ENCODE results near the gene IER2. TPM values are rescaled to one million over a fixed set of nuclear protein-coding genes. Genes with fewer than 3 reads are reported as not detected.

Gene IER2
- total RNA-seq, 1 experiment from 2014 or later, result 80.4 TPM

- ATAC-seq, result no peak
- Histone ChIP-seq H3K27me3 (ENCODE audit: control insufficient read depth, insufficient read depth, low read length) (no peaks in the 10 kb centered on the region), H3K4me3 (ENCODE audit: low read depth in 2 of 2, low read length in 2 of 2) (no peak overlapping the region), H3K4me1 (ENCODE audit: control insufficient read depth, insufficient read depth, low read length) (peaks cover 41% of the 10 kb centered on the region), H3K27ac (ENCODE audit: low read length) (no peak overlapping the region), H3K36me3 (ENCODE audit: control insufficient read depth, insufficient read depth, low read length) (no peaks in the 10 kb centered on the region), H3K9me3 (ENCODE audit: control insufficient read depth, insufficient read depth, low read depth, low read length) (no peaks in the 10 kb centered on the region)
- in situ Hi-C loops (cut with HindIII; ENCODE audit: low pct_unique_long_range_greater_than_20kb, low sequenced_read_pairs), result no loop called here
- ChIA-PET POLR2A (no interaction called here), CTCF (no interaction called here)
- TF ChIP-seq TCF7L2 (IDR thresholded peaks at IDR 0.05; ENCODE audit: low read depth, low read length), result no peak
- no peak for TF ChIP-seq SIN3A (IDR thresholded peaks at IDR 0.05; ENCODE audit: borderline replicate concordance, insufficient read depth, low read depth, low read length)
- TF ChIP-seq REST (IDR thresholded peaks at IDR 0.05; ENCODE audit: insufficient read depth in 1 of 2, low read depth in 2 of 2, low read length in 1 of 2), result no peak
- TF ChIP-seq CTCF (IDR thresholded peaks at IDR 0.05), result no peak
- no peak for TF ChIP-seq POLR2AphosphoS5 (IDR thresholded peaks at IDR 0.05; ENCODE audit: low read depth, low read length)
- intact Hi-C loops (cut with micrococcal nuclease; ENCODE audit: unreplicated experiment), result no loop called here
- DNase-seq (ENCODE audit: low read depth, low spot score), result no peak
- BruUV-seq (replicated peaks), result no TSS peak
Measured at GRCh38 chr19:13159713-13160112, 9.5 kb downstream of the IER2 start.

- DNase-seq (ENCODE audit: low read depth, low spot score) (no peak), ATAC-seq (no peak)
- H3K27me3 ChIP-seq (ENCODE audit: control insufficient read depth, insufficient read depth, low read length), result no peaks in the 10 kb centered on the region
- TF ChIP-seq TCF7L2 (IDR thresholded peaks at IDR 0.05; ENCODE audit: low read depth, low read length), result no peak
- intact Hi-C loops (cut with micrococcal nuclease; ENCODE audit: unreplicated experiment) (no loop called here), in situ Hi-C loops (cut with HindIII; ENCODE audit: low pct_unique_long_range_greater_than_20kb, low sequenced_read_pairs) (no loop called here)
- CTCF ChIA-PET, result no interaction called here
- H3K27ac ChIP-seq (ENCODE audit: low read length), result peak overlapping the region; percentile 91
- no peaks in the 10 kb centered on the region for H3K36me3 ChIP-seq (ENCODE audit: control insufficient read depth, insufficient read depth, low read length)
- POLR2A ChIA-PET, result no interaction called here
- no TSS peak for BruUV-seq (replicated peaks)
- H3K9me3 ChIP-seq (ENCODE audit: control insufficient read depth, insufficient read depth, low read depth, low read length), result no peaks in the 10 kb centered on the region
- peaks cover 49% of the 10 kb centered on the region for H3K4me1 ChIP-seq (ENCODE audit: control insufficient read depth, insufficient read depth, low read length)
- H3K4me3 ChIP-seq (ENCODE audit: low read depth in 2 of 2, low read length in 2 of 2), result no peak overlapping the region
Measured at GRCh38 chr19:13160557-13160956, 10.3 kb downstream of the IER2 start.

- Histone ChIP-seq H3K36me3 (ENCODE audit: control insufficient read depth, insufficient read depth, low read length) (no peaks in the 10 kb centered on the region), H3K27me3 (ENCODE audit: control insufficient read depth, insufficient read depth, low read length) (no peaks in the 10 kb centered on the region), H3K4me3 (ENCODE audit: low read depth in 2 of 2, low read length in 2 of 2) (peak overlapping the region; percentile 42 to 54), H3K9me3 (ENCODE audit: control insufficient read depth, insufficient read depth, low read depth, low read length) (no peaks in the 10 kb centered on the region), H3K4me1 (ENCODE audit: control insufficient read depth, insufficient read depth, low read length) (peaks cover 56% of the 10 kb centered on the region), H3K27ac (ENCODE audit: low read length) (peak overlapping the region; percentile 99)
- ATAC-seq (peak; percentile 74), DNase-seq (ENCODE audit: low read depth, low spot score) (no peak)
- no TSS peak for BruUV-seq (replicated peaks)
- intact Hi-C loops (cut with micrococcal nuclease; ENCODE audit: unreplicated experiment) (no loop called here), in situ Hi-C loops (cut with HindIII; ENCODE audit: low pct_unique_long_range_greater_than_20kb, low sequenced_read_pairs) (no loop called here)
- POLR2A ChIA-PET, result interaction anchor here (0.7 to 1.7 kb wide), 3 partner anchors 8 to 36 kb away, joined by 3 to 8 read pairs (median 6); no protein-coding TSS in a partner anchor
- CTCF ChIA-PET, result no interaction called here
- TF ChIP-seq TCF7L2 (IDR thresholded peaks at IDR 0.05; ENCODE audit: low read depth, low read length) (no peak), POLR2AphosphoS5 (IDR thresholded peaks at IDR 0.05; ENCODE audit: low read depth, low read length) (peak; percentile 66; the same call in 1 of the 2 replicates), REST (IDR thresholded peaks at IDR 0.05; ENCODE audit: insufficient read depth in 1 of 2, low read depth in 2 of 2, low read length in 1 of 2) (no peak), CTCF (IDR thresholded peaks at IDR 0.05) (no peak), SIN3A (IDR thresholded peaks at IDR 0.05; ENCODE audit: borderline replicate concordance, insufficient read depth, low read depth, low read length) (peak; percentile 33; the same call in 1 of the 2 replicates)
Measured at GRCh38 chr19:13162724-13163608, 12.8 kb downstream of the IER2 start.
